ENCODE measurements around the gene KYAT1. TPM values are rescaled to one million over a fixed set of nuclear protein-coding genes. Genes with fewer than 3 reads are reported as not detected.
A peak's percentile ranks its signal among the peaks of the same experiment; 100 is the strongest.

The KYAT1 gene
- total RNA-seq, 2 experiments from 2014 or later = 14.9 to 16.3 TPM

DNA sequence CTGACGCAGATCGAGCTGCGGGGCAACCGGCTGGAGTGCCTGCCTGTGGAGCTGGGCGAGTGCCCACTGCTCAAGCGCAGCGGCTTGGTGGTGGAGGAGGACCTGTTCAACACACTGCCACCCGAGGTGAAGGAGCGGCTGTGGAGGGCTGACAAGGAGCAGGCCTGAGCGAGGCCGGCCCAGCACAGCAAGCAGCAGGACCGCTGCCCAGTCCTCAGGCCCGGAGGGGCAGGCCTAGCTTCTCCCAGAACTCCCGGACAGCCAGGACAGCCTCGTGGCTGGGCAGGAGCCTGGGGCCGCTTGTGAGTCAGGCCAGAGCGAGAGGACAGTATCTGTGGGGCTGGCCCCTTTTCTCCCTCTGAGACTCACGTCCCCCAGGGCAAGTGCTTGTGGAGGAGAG lies 34.5 kb upstream of the KYAT1 start:
- DNase-seq (no peak), ATAC-seq (ENCODE audit: low read depth) (no peak)
- no peak overlapping the region for H3K27ac Mint-ChIP-seq
- H3K4me3 Mint-ChIP-seq = no peak overlapping the region
- H3K36me3 Mint-ChIP-seq = peaks cover 25% of the 10 kb centered on the region
- H3K4me1 Mint-ChIP-seq = peaks cover 15% of the 10 kb centered on the region
- no peaks in the 10 kb centered on the region for H3K27me3 Mint-ChIP-seq
- POLR2A ChIA-PET = interaction anchor here (0.5 kb wide), 1 partner anchor 85 kb away, joined by 3 read pairs; no protein-coding TSS in a partner anchor
- H3K9me3 Mint-ChIP-seq = no peaks in the 10 kb centered on the region

DNA sequence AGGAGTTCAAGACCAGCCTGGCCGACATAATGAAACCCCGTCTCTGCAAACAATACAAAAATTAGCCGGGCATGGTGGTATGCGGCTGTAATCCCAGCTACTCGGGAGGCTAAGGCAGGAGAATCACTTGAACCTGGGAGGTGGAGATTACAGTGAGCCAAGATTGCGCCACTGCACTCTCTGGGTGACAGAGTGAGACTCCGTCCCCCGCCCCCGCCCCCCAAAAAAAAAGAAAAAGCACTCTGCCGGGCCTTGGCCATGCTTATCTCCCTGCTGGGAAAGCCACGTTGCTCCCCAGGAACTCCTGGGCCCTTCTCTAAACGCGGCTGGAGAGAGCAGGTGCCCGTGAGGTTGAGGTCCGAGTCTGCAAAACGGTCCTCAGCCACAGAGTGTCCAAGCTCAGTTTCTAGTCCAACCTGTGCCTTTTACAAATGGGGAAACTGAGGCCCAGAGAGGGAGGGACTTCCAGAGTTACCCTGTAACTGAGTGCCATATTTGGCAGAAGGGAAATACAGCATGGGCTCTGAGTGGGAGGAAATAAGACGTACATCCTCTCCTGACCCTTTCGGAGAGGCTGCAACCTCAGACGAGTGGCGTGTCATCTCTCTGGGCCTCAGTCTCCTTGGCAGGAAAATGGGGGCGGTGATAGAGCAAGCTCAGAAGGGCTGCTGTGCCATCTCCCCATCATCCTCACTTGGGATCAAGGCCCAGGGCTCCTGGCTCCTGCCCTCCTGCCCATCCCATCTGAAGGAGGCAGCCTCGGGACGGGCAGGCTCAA lies 32.4 kb upstream of the KYAT1 start:
- POLR2A ChIA-PET = no interaction called here
- no peak for ATAC-seq (ENCODE audit: low read depth)
- H3K36me3 Mint-ChIP-seq = peaks cover 26% of the 10 kb centered on the region

GRCh38 chr9:128913048-128913900 lies 31.5 kb upstream of the KYAT1 start:
- DNase-seq (no peak), ATAC-seq (ENCODE audit: low read depth) (no peak)
- H3K4me1 Mint-ChIP-seq = peaks cover 23% of the 10 kb centered on the region
- peaks cover 28% of the 10 kb centered on the region for H3K36me3 Mint-ChIP-seq
- POLR2A ChIA-PET = no interaction called here
- no peak overlapping the region for H3K4me3 Mint-ChIP-seq
- no peaks in the 10 kb centered on the region for H3K9me3 Mint-ChIP-seq
- peak overlapping the region; percentile 75 for H3K27ac Mint-ChIP-seq
- no peaks in the 10 kb centered on the region for H3K27me3 Mint-ChIP-seq

More for the DNA sequence above, 32.4 kb upstream of the KYAT1 start:
- DNase-seq = no peak
- Mint-ChIP-seq H3K27me3 (no peaks in the 10 kb centered on the region), H3K4me3 (no peak overlapping the region), H3K27ac (no peak overlapping the region), H3K4me1 (peaks cover 22% of the 10 kb centered on the region), H3K9me3 (no peaks in the 10 kb centered on the region)

DNA sequence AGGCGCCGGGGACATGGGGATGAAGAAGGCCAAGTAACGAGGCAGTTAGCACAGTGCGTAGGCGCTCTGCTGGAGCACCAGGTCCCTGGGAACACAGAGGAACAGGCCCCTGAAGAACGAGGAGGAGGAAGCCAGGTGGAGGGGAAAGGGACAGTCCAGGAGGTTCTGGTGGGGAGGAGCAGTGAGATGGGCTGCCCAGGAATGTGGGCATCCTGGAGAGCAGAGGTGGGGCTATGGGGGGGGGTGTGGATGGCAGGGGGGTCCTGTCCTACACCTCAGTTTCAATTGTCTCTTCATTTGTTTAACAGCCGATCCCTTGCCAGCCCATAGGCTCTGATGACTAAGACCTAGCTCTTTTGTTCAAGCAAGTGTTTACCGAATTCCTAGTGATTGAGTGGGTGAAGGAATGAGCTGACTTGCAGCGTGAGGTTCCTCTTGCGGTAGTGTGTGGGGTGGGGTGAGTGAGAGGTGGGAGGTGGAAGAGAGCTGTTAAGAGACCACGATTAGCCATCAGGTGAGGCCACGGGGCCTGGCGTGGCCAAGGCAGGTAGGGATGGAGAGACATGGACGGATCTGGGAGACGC lies 30.6 kb upstream of the KYAT1 start:
- H3K27me3 Mint-ChIP-seq = no peaks in the 10 kb centered on the region
- POLR2A ChIA-PET = interaction anchor here (0.6 kb wide), 1 partner anchor 83 kb away, joined by 3 read pairs; the partner anchor contains the start of gene SPOUT1
- H3K4me3 Mint-ChIP-seq = no peak overlapping the region
- ATAC-seq (ENCODE audit: low read depth) = no peak
- no peaks in the 10 kb centered on the region for H3K9me3 Mint-ChIP-seq
- DNase-seq = no peak
- H3K27ac Mint-ChIP-seq = peak overlapping the region; percentile 75
- peaks cover 23% of the 10 kb centered on the region for H3K4me1 Mint-ChIP-seq
- peaks cover 28% of the 10 kb centered on the region for H3K36me3 Mint-ChIP-seq

DNA sequence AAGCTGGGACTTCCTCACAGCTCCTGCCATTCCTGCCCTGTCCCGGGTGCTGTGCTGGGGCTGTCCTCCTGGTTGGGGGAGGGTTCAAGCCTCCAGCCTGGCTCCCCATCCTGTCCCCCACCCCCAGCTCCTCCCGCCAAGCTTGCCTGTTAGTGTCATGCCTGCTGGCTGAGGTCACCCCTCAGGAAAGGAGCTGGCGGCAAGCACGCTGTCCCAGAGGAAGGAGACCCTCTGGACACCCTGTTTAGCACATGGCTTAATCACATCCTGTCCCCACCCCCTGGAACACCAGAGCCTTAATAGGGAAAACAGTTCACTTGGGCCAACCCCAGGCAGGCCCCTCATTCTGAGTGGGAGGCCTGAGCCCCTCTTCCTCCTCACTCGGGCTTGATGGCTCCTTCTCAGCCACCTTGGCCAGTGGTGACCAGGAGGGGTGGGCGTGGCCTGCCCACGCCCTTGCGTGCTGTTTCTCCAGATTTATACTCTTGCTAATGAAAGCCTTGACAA lies 29.8 kb upstream of the KYAT1 start:
- Mint-ChIP-seq H3K36me3 (peaks cover 26% of the 10 kb centered on the region), H3K27ac (no peak overlapping the region), H3K4me3 (no peak overlapping the region), H3K27me3 (no peaks in the 10 kb centered on the region), H3K4me1 (peaks cover 23% of the 10 kb centered on the region), H3K9me3 (no peaks in the 10 kb centered on the region)
- DNase-seq = no peak
- POLR2A ChIA-PET = no interaction called here
- ATAC-seq (ENCODE audit: low read depth) = no peak

DNA sequence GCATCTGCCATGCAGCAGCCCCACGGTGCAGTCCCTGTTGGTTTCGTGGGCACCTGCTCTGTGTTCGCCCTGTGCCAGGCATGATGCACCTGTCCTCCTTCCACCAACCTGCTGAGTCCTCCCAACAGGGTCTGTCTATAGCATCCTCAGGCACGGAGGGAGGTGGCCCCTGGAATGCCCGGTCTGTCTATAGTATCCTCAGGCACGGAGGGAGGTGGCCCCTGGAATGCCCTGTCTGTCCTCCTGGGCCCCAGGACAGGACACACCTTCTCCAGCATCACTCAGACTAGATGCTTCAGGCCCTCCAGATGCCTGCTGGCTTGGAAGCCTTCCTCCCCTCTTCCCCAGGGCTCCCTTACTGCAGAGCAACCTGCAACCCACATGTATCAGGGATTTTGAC lies 29.2 kb upstream of the KYAT1 start:
- H3K27ac Mint-ChIP-seq = no peak overlapping the region
- POLR2A ChIA-PET = interaction anchor here (1.1 kb wide), 1 partner anchor 29 kb away, joined by 3 read pairs; the partner anchor contains the start of genes KYAT1 and LRRC8A
- DNase-seq (no peak), ATAC-seq (ENCODE audit: low read depth) (no peak)
- peaks cover 24% of the 10 kb centered on the region for H3K4me1 Mint-ChIP-seq
- no peak overlapping the region for H3K4me3 Mint-ChIP-seq
- H3K36me3 Mint-ChIP-seq = peaks cover 26% of the 10 kb centered on the region
- no peaks in the 10 kb centered on the region for H3K9me3 Mint-ChIP-seq
- H3K27me3 Mint-ChIP-seq = no peaks in the 10 kb centered on the region

GRCh38 chr9:128909859-128910258 lies 28.1 kb upstream of the KYAT1 start:
- H3K9me3 Mint-ChIP-seq = no peaks in the 10 kb centered on the region
- no peak for DNase-seq
- no peak overlapping the region for H3K4me3 Mint-ChIP-seq
- H3K4me1 Mint-ChIP-seq = peaks cover 26% of the 10 kb centered on the region
- H3K27me3 Mint-ChIP-seq = no peaks in the 10 kb centered on the region
- POLR2A ChIA-PET = interaction anchor here (1.1 kb wide), 1 partner anchor 28 kb away, joined by 3 read pairs; the partner anchor contains the start of genes KYAT1 and LRRC8A
- H3K27ac Mint-ChIP-seq = peak overlapping the region; percentile 59
- H3K36me3 Mint-ChIP-seq = peaks cover 24% of the 10 kb centered on the region
- peak; percentile 5 for ATAC-seq (ENCODE audit: low read depth)

DNA sequence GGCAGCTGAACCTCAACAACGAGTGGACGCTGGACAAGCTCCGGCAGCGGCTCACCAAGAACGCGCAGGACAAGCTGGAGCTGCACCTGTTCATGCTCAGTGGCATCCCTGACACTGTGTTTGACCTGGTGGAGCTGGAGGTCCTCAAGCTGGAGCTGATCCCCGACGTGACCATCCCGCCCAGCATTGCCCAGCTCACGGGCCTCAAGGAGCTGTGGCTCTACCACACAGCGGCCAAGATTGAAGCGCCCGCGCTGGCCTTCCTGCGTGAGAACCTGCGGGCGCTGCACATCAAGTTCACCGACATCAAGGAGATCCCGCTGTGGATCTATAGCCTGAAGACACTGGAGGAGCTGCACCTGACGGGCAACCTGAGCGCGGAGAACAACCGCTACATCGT lies 26.6 kb upstream of the KYAT1 start:
- ATAC-seq (ENCODE audit: low read depth) (no peak), DNase-seq (no peak)
- Mint-ChIP-seq H3K4me3 (no peak overlapping the region), H3K36me3 (peaks cover 24% of the 10 kb centered on the region), H3K4me1 (peaks cover 28% of the 10 kb centered on the region), H3K9me3 (no peaks in the 10 kb centered on the region), H3K27me3 (no peaks in the 10 kb centered on the region), H3K27ac (no peak overlapping the region)
- POLR2A ChIA-PET = interaction anchor here (1.2 kb wide), 1 partner anchor 9 kb away, joined by 4 read pairs; no protein-coding TSS in a partner anchor

- Mint-ChIP-seq H3K4me3 (no peak overlapping the region), H3K27me3 (no peaks in the 10 kb centered on the region), H3K9me3 (no peaks in the 10 kb centered on the region), H3K36me3 (peaks cover 13% of the 10 kb centered on the region), H3K4me1 (peaks cover 31% of the 10 kb centered on the region), H3K27ac (peak overlapping the region; percentile 7)
- ATAC-seq (ENCODE audit: low read depth) (no peak), DNase-seq (no peak)
- POLR2A ChIA-PET = interaction anchor here (0.6 to 0.7 kb wide), 2 partner anchors 14 to 40 kb away, joined by 4 to 7 read pairs; partner anchors contain the start of gene PHYHD1
Measured at GRCh38 chr9:128906741-128907140, 25.0 kb upstream of the KYAT1 start.

DNA sequence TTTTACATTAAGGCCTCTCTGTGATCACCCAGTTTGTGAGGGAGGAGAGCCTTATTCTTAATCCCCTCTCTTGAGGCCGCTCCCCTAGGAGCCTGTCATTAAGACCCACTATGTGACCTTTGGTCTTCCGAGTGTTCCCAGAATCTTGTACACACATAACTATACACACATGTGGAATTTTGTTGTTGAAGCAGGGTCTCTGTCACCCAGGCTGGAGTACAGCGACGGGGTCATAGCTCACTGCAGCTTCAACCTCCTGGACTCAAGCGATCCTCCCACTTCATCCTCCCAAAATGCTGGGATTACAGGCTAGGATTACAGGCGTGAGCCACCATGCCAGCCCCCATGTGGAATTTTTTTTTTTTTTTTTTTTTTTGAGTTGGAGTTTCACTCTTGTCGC lies 24.2 kb upstream of the KYAT1 start:
- ATAC-seq (ENCODE audit: low read depth) (no peak), DNase-seq (no peak)
- no peaks in the 10 kb centered on the region for H3K9me3 Mint-ChIP-seq
- H3K36me3 Mint-ChIP-seq = peaks cover 11% of the 10 kb centered on the region
- no peak overlapping the region for H3K27ac Mint-ChIP-seq
- H3K27me3 Mint-ChIP-seq = no peaks in the 10 kb centered on the region
- POLR2A ChIA-PET = interaction anchor here (0.6 to 0.7 kb wide), 2 partner anchors 15 to 40 kb away, joined by 4 to 7 read pairs; partner anchors contain the start of gene PHYHD1
- peaks cover 32% of the 10 kb centered on the region for H3K4me1 Mint-ChIP-seq
- no peak overlapping the region for H3K4me3 Mint-ChIP-seq

- ATAC-seq (ENCODE audit: low read depth) (no peak), DNase-seq (no peak)
- no peak overlapping the region for H3K4me3 Mint-ChIP-seq
- peaks cover 45% of the 10 kb centered on the region for H3K4me1 Mint-ChIP-seq
- H3K27ac Mint-ChIP-seq = peak overlapping the region; percentile 99
- POLR2A ChIA-PET = interaction anchor here (0.6 to 3.9 kb wide), 3 partner anchors 23 to 32 kb away, joined by 3 to 34 read pairs (median 4); partner anchors contain the start of genes KYAT1 and LRRC8A
- H3K27me3 Mint-ChIP-seq = no peaks in the 10 kb centered on the region
- peaks cover 11% of the 10 kb centered on the region for H3K36me3 Mint-ChIP-seq
- no peaks in the 10 kb centered on the region for H3K9me3 Mint-ChIP-seq
Measured at GRCh38 chr9:128903871-128904620, 22.3 kb upstream of the KYAT1 start.

- Mint-ChIP-seq H3K4me3 (peak overlapping the region; percentile 81), H3K27ac (peak overlapping the region; percentile 99), H3K4me1 (peaks cover 53% of the 10 kb centered on the region), H3K9me3 (no peaks in the 10 kb centered on the region), H3K36me3 (peaks cover 9% of the 10 kb centered on the region), H3K27me3 (no peaks in the 10 kb centered on the region)
- DNase-seq (no peak), ATAC-seq (ENCODE audit: low read depth) (no peak)
- POLR2A ChIA-PET = interaction anchor here (0.6 to 3.9 kb wide), 3 partner anchors 10 to 33 kb away, joined by 4 to 34 read pairs (median 5); partner anchors contain the start of genes KYAT1 and LRRC8A
Measured at GRCh38 chr9:128903079-128903461, 21.3 kb upstream of the KYAT1 start.

Measured in activated naive CD8-positive, alpha-beta T cell treated with anti-CD3 and anti-CD28 coated beads, Interleukin-2, amount 10 ng/mL, durations not matched to agents 7 days and 5 days (primary cell).